Measurements from ENCODE around the gene HCRTR1. TPM values are rescaled to one million over a fixed set of nuclear protein-coding genes. Genes with fewer than 3 reads are reported as not detected.

Gene HCRTR1
- total RNA-seq, 2 experiments from 2014 or later: not detected

GRCh38 chr1:31657972-31658510 lies 40.6 kb downstream of the HCRTR1 start:
- no peaks in the 10 kb centered on the region for H3K36me3 Mint-ChIP-seq (ENCODE audit: low read depth)
- no peak for TF ChIP-seq CTCF (IDR thresholded peaks at IDR 0.05)
- Histone ChIP-seq H3K4me1 (ENCODE audit: insufficient read depth, low read length) (no peaks in the 10 kb centered on the region), H3K36me3 (ENCODE audit: insufficient read depth, low read length) (no peaks in the 10 kb centered on the region), H3K9me3 (ENCODE audit: control insufficient read depth in 1 of 2, insufficient read depth in 1 of 2, low read length in 2 of 2) (peaks cover 0 to 7% of the 10 kb centered on the region in 2 experiments), H3K4me3 (ENCODE audit: low read length) (no peak overlapping the region), H3K27ac (ENCODE audit: low read depth in 1 of 2, low read length in 2 of 2) (no peak overlapping the region), H3K27me3 (ENCODE audit: control insufficient read depth in 1 of 2, insufficient read depth in 2 of 2, low read length in 2 of 2) (no peaks in the 10 kb centered on the region)
- H3K4me3 Mint-ChIP-seq: no peak overlapping the region
- ATAC-seq (ENCODE audit: poor library complexity) (no peak), DNase-seq (no peak)
- H3K9me3 Mint-ChIP-seq: no peaks in the 10 kb centered on the region
- ChIA-PET CTCF (no interaction called here), POLR2A (no interaction called here)
- H3K4me1 Mint-ChIP-seq (ENCODE audit: low read depth): no peaks in the 10 kb centered on the region
- H3K27me3 Mint-ChIP-seq: no peaks in the 10 kb centered on the region
- intact Hi-C loops (cut with DNase I, micrococcal nuclease): no loop called here
- H3K27ac Mint-ChIP-seq: no peak overlapping the region

GRCh38 chr1:31658721-31659120 lies 41.2 kb downstream of the HCRTR1 start:
- no peak overlapping the region for H3K27ac Mint-ChIP-seq
- no peak overlapping the region for H3K4me3 Mint-ChIP-seq
- ATAC-seq (ENCODE audit: poor library complexity): no peak
- no peaks in the 10 kb centered on the region for H3K4me1 Mint-ChIP-seq (ENCODE audit: low read depth)
- H3K4me3 ChIP-seq (ENCODE audit: low read length): no peak overlapping the region
- H3K27me3 ChIP-seq (ENCODE audit: control insufficient read depth in 1 of 2, insufficient read depth in 2 of 2, low read length in 2 of 2): no peaks in the 10 kb centered on the region
- H3K36me3 ChIP-seq (ENCODE audit: insufficient read depth, low read length): no peaks in the 10 kb centered on the region
- DNase-seq: no peak
- no peak overlapping the region for H3K27ac ChIP-seq (ENCODE audit: low read depth in 1 of 2, low read length in 2 of 2)
- no peak for TF ChIP-seq CTCF (IDR thresholded peaks at IDR 0.05)
- no peaks in the 10 kb centered on the region for H3K36me3 Mint-ChIP-seq (ENCODE audit: low read depth)
- no peaks in the 10 kb centered on the region for H3K4me1 ChIP-seq (ENCODE audit: insufficient read depth, low read length)
- H3K27me3 Mint-ChIP-seq: no peaks in the 10 kb centered on the region
- intact Hi-C loops (cut with DNase I, micrococcal nuclease): no loop called here
- H3K9me3 ChIP-seq (ENCODE audit: control insufficient read depth in 1 of 2, insufficient read depth in 1 of 2, low read length in 2 of 2): peaks cover 0 to 7% of the 10 kb centered on the region in 2 experiments
- CTCF ChIA-PET: no interaction called here
- no peaks in the 10 kb centered on the region for H3K9me3 Mint-ChIP-seq
- POLR2A ChIA-PET: interaction anchor here (1.0 kb wide), 1 partner anchor 14 kb away, joined by 3 read pairs; no protein-coding TSS in a partner anchor

- Mint-ChIP-seq H3K36me3 (ENCODE audit: low read depth) (no peaks in the 10 kb centered on the region), H3K4me3 (no peak overlapping the region), H3K27ac (no peak overlapping the region), H3K27me3 (no peaks in the 10 kb centered on the region), H3K9me3 (no peaks in the 10 kb centered on the region), H3K4me1 (ENCODE audit: low read depth) (no peaks in the 10 kb centered on the region)
- H3K4me3 ChIP-seq (ENCODE audit: low read length): no peak overlapping the region
- H3K27ac ChIP-seq (ENCODE audit: low read depth in 1 of 2, low read length in 2 of 2): no peak overlapping the region
- CTCF ChIA-PET: no interaction called here
- POLR2A ChIA-PET: interaction anchor here (1.0 kb wide), 1 partner anchor 15 kb away, joined by 3 read pairs; no protein-coding TSS in a partner anchor
- intact Hi-C loops (cut with DNase I, micrococcal nuclease): loop anchor here (5.0 to 10.0 kb wide), 3 partner anchors 302 to 755 kb away; no protein-coding TSS in a partner anchor
- ATAC-seq (ENCODE audit: poor library complexity) (no peak), DNase-seq (no peak)
- TF ChIP-seq CTCF (IDR thresholded peaks at IDR 0.05): no peak
- no peaks in the 10 kb centered on the region for H3K27me3 ChIP-seq (ENCODE audit: control insufficient read depth in 1 of 2, insufficient read depth in 2 of 2, low read length in 2 of 2)
- peaks cover 0 to 3% of the 10 kb centered on the region in 2 experiments for H3K9me3 ChIP-seq (ENCODE audit: control insufficient read depth in 1 of 2, insufficient read depth in 1 of 2, low read length in 2 of 2)
- H3K4me1 ChIP-seq (ENCODE audit: insufficient read depth, low read length): no peaks in the 10 kb centered on the region
- no peaks in the 10 kb centered on the region for H3K36me3 ChIP-seq (ENCODE audit: insufficient read depth, low read length)
Measured at GRCh38 chr1:31659889-31660288, 42.4 kb downstream of the HCRTR1 start.

Measured in CD4-positive, alpha-beta T cell (primary cell).